ENCODE results near the gene LCE3D.

DNA sequence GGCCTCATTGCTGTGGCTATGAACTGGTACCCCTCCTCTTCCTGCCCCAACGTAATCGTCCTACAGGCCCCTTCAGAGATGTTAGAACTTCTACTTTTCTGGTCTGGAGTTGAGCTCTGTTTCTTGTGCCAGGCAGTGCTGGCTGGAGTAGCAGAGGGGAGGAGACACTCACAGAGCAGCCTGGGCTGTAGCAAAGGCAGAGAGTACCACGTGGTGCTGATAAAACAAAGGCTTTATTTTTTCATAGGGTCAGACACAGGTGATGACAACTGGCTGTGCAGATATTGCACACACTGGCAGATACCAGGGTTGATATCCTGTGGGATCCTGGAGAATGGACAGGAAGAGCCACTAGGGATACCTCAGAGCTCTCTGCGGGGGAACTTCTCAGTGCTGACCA lies 42.8 kb downstream of the LCE3D start:
- TF ChIP-seq, protein P1, sequence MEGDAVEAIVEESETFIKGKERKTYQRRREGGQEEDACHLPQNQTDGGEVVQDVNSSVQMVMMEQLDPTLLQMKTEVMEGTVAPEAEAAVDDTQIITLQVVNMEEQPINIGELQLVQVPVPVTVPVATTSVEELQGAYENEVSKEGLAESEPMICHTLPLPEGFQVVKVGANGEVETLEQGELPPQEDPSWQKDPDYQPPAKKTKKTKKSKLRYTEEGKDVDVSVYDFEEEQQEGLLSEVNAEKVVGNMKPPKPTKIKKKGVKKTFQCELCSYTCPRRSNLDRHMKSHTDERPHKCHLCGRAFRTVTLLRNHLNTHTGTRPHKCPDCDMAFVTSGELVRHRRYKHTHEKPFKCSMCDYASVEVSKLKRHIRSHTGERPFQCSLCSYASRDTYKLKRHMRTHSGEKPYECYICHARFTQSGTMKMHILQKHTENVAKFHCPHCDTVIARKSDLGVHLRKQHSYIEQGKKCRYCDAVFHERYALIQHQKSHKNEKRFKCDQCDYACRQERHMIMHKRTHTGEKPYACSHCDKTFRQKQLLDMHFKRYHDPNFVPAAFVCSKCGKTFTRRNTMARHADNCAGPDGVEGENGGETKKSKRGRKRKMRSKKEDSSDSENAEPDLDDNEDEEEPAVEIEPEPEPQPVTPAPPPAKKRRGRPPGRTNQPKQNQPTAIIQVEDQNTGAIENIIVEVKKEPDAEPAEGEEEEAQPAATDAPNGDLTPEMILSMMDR (IDR thresholded peaks at IDR 0.05; ENCODE audit: poor library complexity, severe bottlenecking) = no peak
- no peak for TF ChIP-seq EP300 (conservative IDR thresholded peaks at IDR 0.05; ENCODE audit: poor library complexity, severe bottlenecking)
- TF ChIP-seq POLR2AphosphoS5 (IDR thresholded peaks at IDR 0.05) = no peak
- no peak for TF ChIP-seq RAD21 (conservative IDR thresholded peaks at IDR 0.05)
- TF ChIP-seq EZH2 (IDR thresholded peaks at IDR 0.05; ENCODE audit: borderline replicate concordance, insufficient read depth, low read length, poor library complexity, severe bottlenecking) = no peak
- TF ChIP-seq TAF1 (IDR thresholded peaks at IDR 0.05; ENCODE audit: low read depth) = no peak
- TF ChIP-seq MXI1 (conservative IDR thresholded peaks at IDR 0.05; ENCODE audit: poor library complexity, severe bottlenecking) = no peak
